ENCODE measurements around the gene TEKTIP1.
A peak's percentile ranks its signal among the peaks of the same experiment; 100 is the strongest.

The TEKTIP1 gene

GRCh38 chr19:3550947-3551791, 12.2 kb downstream of the TEKTIP1 start:
- DNase-seq (ENCODE audit: low spot score), result no peak
- no peak for TF ChIP-seq CTCF (IDR thresholded peaks at IDR 0.05; ENCODE audit: extremely low read depth, missing control alignments)

- no peak for DNase-seq (ENCODE audit: low spot score)
- no peak for TF ChIP-seq CTCF (IDR thresholded peaks at IDR 0.05; ENCODE audit: extremely low read depth, missing control alignments)
Observed at GRCh38 chr19:3551792-3552095, 12.8 kb downstream of the TEKTIP1 start.

GRCh38 chr19:3554254-3555083, 15.5 kb downstream of the TEKTIP1 start:
- DNase-seq (ENCODE audit: low spot score), result no peak
- no peak for TF ChIP-seq CTCF (IDR thresholded peaks at IDR 0.05; ENCODE audit: extremely low read depth, missing control alignments)

- TF ChIP-seq CTCF (IDR thresholded peaks at IDR 0.05; ENCODE audit: extremely low read depth, missing control alignments), result no peak
- no peak for DNase-seq (ENCODE audit: low spot score)
Observed at GRCh38 chr19:3555653-3556422, 16.9 kb downstream of the TEKTIP1 start.

GRCh38 chr19:3556423-3556977, 17.5 kb downstream of the TEKTIP1 start:
- TF ChIP-seq CTCF (IDR thresholded peaks at IDR 0.05; ENCODE audit: extremely low read depth, missing control alignments), result no peak
- no peak for DNase-seq (ENCODE audit: low spot score)

GRCh38 chr19:3556978-3557460, 18.0 kb downstream of the TEKTIP1 start:
- TF ChIP-seq CTCF (IDR thresholded peaks at IDR 0.05; ENCODE audit: extremely low read depth, missing control alignments), result no peak
- DNase-seq (ENCODE audit: low spot score), result peak; percentile 76

Measured in GM20000 (cell line).